Panc1 (cell line): Measurements from ENCODE around the gene PTPRA. TPM values are rescaled to one million over a fixed set of nuclear protein-coding genes. Genes with fewer than 3 reads are reported as not detected.

ENCODE experiments used
- ATAC-seq: fragments of 200-7000 bp; cut with Tn5 transposase; 2 replicates; pipeline ENCODE4 v1.9.1; 2020; ENCODE audit warnings: mild to moderate bottlenecking, moderate library complexity
- BruUV-seq: library from RNA; stranded (reverse); fragments of 400-500 nt; replicated peaks from 2 replicates; lab custom pipeline; 2021; lab: Mats Ljungman, UMichigan
- CTCF ChIA-PET: fragments of 300-600 bp; sonication (Branson Sonifier 250); formaldehyde crosslinking; loops from one replicate; lab custom pipeline; 2022; ENCODE audit warnings: antibody characterized with exemption; lab: Charles Lee
- POLR2A ChIA-PET: fragments of 300-600 bp; sonication (Branson Sonifier 250); formaldehyde crosslinking; loops from one replicate; lab custom pipeline; 2022; ENCODE audit warnings: antibody characterized with exemption; lab: Charles Lee
- DNase-seq: peaks from one replicate; pipeline ENCODE4 v3.0.0-alpha.2; 2010; ENCODE audit warnings: low read depth, low spot score
- H3K27ac ChIP-seq: 2 replicates; pipeline ENCODE4 v1.5.1; 2011; ENCODE audit warnings: mild to moderate bottlenecking, low read length, inconsistent platforms
- H3K27me3 ChIP-seq: fragments of 200-500 bp; sonication (Bioruptor generic); 2 replicates; pipeline ENCODE4 v1.6.0; 2014; ENCODE audit warnings: low read length, inconsistent platforms; ENCODE audit not compliant: control insufficient read depth, insufficient read depth
- H3K36me3 ChIP-seq: fragments of 200-500 bp; sonication (Bioruptor generic); 2 replicates; pipeline ENCODE4 v1.5.1; 2014; ENCODE audit warnings: inconsistent platforms, mild to moderate bottlenecking, low read length, moderate library complexity; ENCODE audit not compliant: control insufficient read depth, insufficient read depth
- H3K4me1 ChIP-seq: 2 replicates; pipeline ENCODE4 v1.5.1; 2011; ENCODE audit warnings: inconsistent platforms, mild to moderate bottlenecking, low read length, moderate library complexity; ENCODE audit not compliant: control insufficient read depth, insufficient read depth
- H3K4me3 ChIP-seq, 2 experiments: 2 replicates each; pipeline ENCODE4 v1.5.1; 2011 to 2012; ENCODE audit warnings: low read depth in 2 of 2, low read length in 2 of 2, mild to moderate bottlenecking in 2 of 2, inconsistent platforms in 1 of 2, moderate library complexity in 1 of 2
- H3K9me3 ChIP-seq: fragments of 200-500 bp; sonication (Bioruptor generic); 2 replicates; pipeline ENCODE4 v1.5.1; 2014; ENCODE audit warnings: low read depth, mild to moderate bottlenecking, inconsistent platforms, low read length, moderate library complexity; ENCODE audit not compliant: control insufficient read depth, insufficient read depth
- POLR2AphosphoS5 ChIP-seq: IDR thresholded peaks from 2 replicates; pipeline ENCODE4 v1.6.1; 2012; ENCODE audit warnings: mild to moderate bottlenecking, low read depth, low read length, moderate library complexity
- SIN3A ChIP-seq: IDR thresholded peaks from 2 replicates; pipeline ENCODE4 v1.6.1; 2012; ENCODE audit warnings: low read depth, mild to moderate bottlenecking, low read length, moderate library complexity, borderline replicate concordance; ENCODE audit not compliant: insufficient read depth
- TCF7L2 ChIP-seq: IDR thresholded peaks from 2 replicates; pipeline ENCODE4 v1.6.1; 2011; ENCODE audit warnings: mild to moderate bottlenecking, low read depth, low read length, inconsistent platforms
- in situ Hi-C: cut with HindIII; loops from 2 replicates; pipeline ENCODE4 v1.10.0; 2016; ENCODE audit warnings: low sequenced_read_pairs, low pct_unique_long_range_greater_than_20kb
- intact Hi-C: fragments of 100-400 bp; cut with micrococcal nuclease; formaldehyde crosslinking; loops from one replicate; pipeline ENCODE4 v1.10.0; 2022; ENCODE audit not compliant: unreplicated experiment
- total RNA-seq: library from RNA; stranded (reverse); gene quantifications from one replicate; pipeline ENCODE4 v1.2.1, GENCODE V29; 2021; ENCODE audit not compliant: unreplicated experiment
- TF ChIP-seq, protein P1 (sequence below): fragments of 450-650 bp; IDR thresholded peaks from 2 replicates; pipeline ENCODE4 v1.5.1; 2017; ENCODE audit warnings: mild to moderate bottlenecking
- TF ChIP-seq, protein P2 (sequence below), 2 experiments: IDR thresholded peaks; 2 replicates each; pipeline ENCODE4 v1.6.1; 2011 to 2012; ENCODE audit warnings: low read depth in 2 of 2, control low read depth in 1 of 2, low read length in 1 of 2, mild to moderate bottlenecking in 1 of 2, moderate library complexity in 1 of 2; ENCODE audit not compliant: insufficient read depth in 1 of 2

The PTPRA gene
- total RNA-seq, 1 experiment from 2014 or later = 56.6 TPM

DNA sequence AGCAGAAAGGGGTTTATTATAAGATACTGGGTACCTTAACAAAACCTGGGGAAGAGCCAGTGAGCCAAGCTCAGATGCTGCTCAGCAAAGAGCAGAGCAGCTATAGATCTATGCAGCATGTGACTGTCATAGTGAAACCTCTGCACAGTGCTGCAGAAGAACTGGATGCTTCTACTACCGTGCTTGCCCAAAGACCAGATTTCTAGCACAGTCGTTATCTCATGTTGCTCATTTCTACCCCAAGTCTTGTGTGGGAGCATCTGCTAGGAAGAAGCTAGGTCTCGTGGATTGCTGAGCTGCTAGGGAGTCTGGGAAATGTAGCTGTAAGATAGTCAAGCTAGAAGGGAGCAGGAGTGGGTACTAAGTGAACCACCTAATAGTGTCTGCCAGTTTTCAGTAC lies 138.5 kb downstream of the PTPRA start:
- DNase-seq (no peak), ATAC-seq (no peak)
- intact Hi-C loops = no loop called here
- ChIA-PET POLR2A (no interaction called here), CTCF (no interaction called here)
- Histone ChIP-seq H3K4me3 (no peak overlapping the region), H3K27me3 (no peaks in the 10 kb centered on the region), H3K36me3 (peaks cover 6% of the 10 kb centered on the region; the same call in 1 of the 2 replicates), H3K4me1 (no peaks in the 10 kb centered on the region), H3K9me3 (no peaks in the 10 kb centered on the region), H3K27ac (no peak overlapping the region)
- TF ChIP-seq, protein P1, sequence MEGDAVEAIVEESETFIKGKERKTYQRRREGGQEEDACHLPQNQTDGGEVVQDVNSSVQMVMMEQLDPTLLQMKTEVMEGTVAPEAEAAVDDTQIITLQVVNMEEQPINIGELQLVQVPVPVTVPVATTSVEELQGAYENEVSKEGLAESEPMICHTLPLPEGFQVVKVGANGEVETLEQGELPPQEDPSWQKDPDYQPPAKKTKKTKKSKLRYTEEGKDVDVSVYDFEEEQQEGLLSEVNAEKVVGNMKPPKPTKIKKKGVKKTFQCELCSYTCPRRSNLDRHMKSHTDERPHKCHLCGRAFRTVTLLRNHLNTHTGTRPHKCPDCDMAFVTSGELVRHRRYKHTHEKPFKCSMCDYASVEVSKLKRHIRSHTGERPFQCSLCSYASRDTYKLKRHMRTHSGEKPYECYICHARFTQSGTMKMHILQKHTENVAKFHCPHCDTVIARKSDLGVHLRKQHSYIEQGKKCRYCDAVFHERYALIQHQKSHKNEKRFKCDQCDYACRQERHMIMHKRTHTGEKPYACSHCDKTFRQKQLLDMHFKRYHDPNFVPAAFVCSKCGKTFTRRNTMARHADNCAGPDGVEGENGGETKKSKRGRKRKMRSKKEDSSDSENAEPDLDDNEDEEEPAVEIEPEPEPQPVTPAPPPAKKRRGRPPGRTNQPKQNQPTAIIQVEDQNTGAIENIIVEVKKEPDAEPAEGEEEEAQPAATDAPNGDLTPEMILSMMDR = no peak
- TF ChIP-seq POLR2AphosphoS5 (no peak), SIN3A (no peak), TCF7L2 (no peak)
- TF ChIP-seq, protein P2, sequence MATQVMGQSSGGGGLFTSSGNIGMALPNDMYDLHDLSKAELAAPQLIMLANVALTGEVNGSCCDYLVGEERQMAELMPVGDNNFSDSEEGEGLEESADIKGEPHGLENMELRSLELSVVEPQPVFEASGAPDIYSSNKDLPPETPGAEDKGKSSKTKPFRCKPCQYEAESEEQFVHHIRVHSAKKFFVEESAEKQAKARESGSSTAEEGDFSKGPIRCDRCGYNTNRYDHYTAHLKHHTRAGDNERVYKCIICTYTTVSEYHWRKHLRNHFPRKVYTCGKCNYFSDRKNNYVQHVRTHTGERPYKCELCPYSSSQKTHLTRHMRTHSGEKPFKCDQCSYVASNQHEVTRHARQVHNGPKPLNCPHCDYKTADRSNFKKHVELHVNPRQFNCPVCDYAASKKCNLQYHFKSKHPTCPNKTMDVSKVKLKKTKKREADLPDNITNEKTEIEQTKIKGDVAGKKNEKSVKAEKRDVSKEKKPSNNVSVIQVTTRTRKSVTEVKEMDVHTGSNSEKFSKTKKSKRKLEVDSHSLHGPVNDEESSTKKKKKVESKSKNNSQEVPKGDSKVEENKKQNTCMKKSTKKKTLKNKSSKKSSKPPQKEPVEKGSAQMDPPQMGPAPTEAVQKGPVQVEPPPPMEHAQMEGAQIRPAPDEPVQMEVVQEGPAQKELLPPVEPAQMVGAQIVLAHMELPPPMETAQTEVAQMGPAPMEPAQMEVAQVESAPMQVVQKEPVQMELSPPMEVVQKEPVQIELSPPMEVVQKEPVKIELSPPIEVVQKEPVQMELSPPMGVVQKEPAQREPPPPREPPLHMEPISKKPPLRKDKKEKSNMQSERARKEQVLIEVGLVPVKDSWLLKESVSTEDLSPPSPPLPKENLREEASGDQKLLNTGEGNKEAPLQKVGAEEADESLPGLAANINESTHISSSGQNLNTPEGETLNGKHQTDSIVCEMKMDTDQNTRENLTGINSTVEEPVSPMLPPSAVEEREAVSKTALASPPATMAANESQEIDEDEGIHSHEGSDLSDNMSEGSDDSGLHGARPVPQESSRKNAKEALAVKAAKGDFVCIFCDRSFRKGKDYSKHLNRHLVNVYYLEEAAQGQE (IDR thresholded peaks at IDR 0.05; ENCODE audit: insufficient read depth in 1 of 2, low read depth in 2 of 2, low read length in 1 of 2) = no peak
- in situ Hi-C loops = no loop called here
- BruUV-seq = no TSS peak

DNA sequence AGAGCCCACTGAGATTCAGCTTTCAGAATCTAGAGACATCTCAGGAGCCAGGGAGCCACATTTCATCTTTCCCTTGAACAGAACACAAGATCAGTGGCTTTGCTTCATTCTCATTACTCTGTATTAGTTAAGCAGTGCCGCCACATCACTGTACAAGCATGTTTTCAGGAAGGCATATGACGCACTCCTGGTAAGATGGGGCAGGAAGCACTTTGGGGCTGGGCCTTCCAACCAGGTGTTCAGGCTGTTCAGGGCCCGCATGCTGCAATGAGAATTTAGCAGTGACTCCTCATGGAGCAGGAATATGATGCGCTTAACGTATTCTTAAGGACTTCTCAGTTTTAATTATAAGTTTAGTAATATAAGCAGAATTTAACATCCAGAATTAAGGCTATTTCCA lies 140.5 kb downstream of the PTPRA start:
- no peak for ATAC-seq
- BruUV-seq = no TSS peak
- H3K36me3 ChIP-seq = peaks cover 4% of the 10 kb centered on the region; the same call in 1 of the 2 replicates
- H3K9me3 ChIP-seq = no peaks in the 10 kb centered on the region
- no peaks in the 10 kb centered on the region for H3K27me3 ChIP-seq
- TF ChIP-seq, protein P2 (IDR thresholded peaks at IDR 0.05; ENCODE audit: insufficient read depth in 1 of 2, low read depth in 2 of 2, low read length in 1 of 2) = no peak
- TF ChIP-seq POLR2AphosphoS5 (no peak), TCF7L2 (no peak), SIN3A (no peak)
- TF ChIP-seq, protein P1 = no peak
- no peak overlapping the region for H3K4me3 ChIP-seq
- POLR2A ChIA-PET = no interaction called here
- CTCF ChIA-PET = no interaction called here
- intact Hi-C loops (no loop called here), in situ Hi-C loops (no loop called here)
- DNase-seq = no peak
- H3K27ac ChIP-seq = no peak overlapping the region
- H3K4me1 ChIP-seq = no peaks in the 10 kb centered on the region
